ENCODE data around the gene ZNF735.

- no peak for TF ChIP-seq SPI1 (IDR thresholded peaks at IDR 0.05; ENCODE audit: low read depth, low read length)
- TF ChIP-seq POLR2A (IDR thresholded peaks at IDR 0.05; ENCODE audit: low read depth, low read length), result no peak
These were observed 25.4 kb upstream of the ZNF735 start for GRCh38 chr7:64181586-64181985.

Data from GM12891 (cell line).